NCI-H128 (cell line): ENCODE results near the gene STX16.
"Not testable (repeated sequence)": the region's sequence is repeated elsewhere in the genome, so short reads cannot be mapped to it uniquely, and the experiment has no call there.

Experiments used
- DNase-seq: peaks from one replicate; lab custom pipeline; 2025; ENCODE audit not compliant: unreplicated experiment; lab: John Stamatoyannopoulos, UW

The STX16 gene

GRCh38 chr20:58635279-58635665, 15.8 kb upstream of the STX16 start:
- no peak for DNase-seq

DNA sequence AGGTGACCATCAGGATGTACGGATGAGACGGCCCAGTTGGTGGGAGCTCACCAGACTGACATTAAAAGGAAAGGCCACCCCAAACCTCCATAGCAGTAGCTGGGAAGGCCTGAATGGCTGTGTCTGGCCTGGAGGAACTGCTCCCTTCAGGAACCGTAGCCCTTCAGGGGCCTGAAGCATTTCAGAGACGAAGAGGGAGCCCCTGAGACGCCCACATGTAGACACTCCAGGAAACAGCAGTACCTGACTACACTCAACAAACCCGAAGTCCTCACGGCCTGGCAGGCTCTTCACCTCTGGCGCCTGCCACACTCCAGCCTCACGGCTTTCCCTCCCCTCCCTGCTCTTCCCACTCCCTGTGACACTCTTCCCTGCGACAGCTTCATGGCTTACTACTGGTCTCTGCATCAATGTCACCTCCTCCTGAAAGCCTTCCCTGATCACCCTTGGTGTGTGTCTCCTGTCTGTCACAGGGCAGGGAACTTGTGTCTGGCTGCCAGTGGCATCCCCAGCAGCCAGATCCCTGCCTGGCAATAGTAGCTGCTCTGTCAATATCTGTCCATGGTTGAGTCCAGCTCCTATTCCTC, 14.6 kb upstream of the STX16 start:
- no peak for DNase-seq

- no peak for DNase-seq
Observed at GRCh38 chr20:58636983-58637421, 14.1 kb upstream of the STX16 start.

GRCh38 chr20:58637466-58638213, 13.4 kb upstream of the STX16 start:
- DNase-seq = no peak

GRCh38 chr20:58638467-58639181, 12.5 kb upstream of the STX16 start:
- DNase-seq = no peak

DNA sequence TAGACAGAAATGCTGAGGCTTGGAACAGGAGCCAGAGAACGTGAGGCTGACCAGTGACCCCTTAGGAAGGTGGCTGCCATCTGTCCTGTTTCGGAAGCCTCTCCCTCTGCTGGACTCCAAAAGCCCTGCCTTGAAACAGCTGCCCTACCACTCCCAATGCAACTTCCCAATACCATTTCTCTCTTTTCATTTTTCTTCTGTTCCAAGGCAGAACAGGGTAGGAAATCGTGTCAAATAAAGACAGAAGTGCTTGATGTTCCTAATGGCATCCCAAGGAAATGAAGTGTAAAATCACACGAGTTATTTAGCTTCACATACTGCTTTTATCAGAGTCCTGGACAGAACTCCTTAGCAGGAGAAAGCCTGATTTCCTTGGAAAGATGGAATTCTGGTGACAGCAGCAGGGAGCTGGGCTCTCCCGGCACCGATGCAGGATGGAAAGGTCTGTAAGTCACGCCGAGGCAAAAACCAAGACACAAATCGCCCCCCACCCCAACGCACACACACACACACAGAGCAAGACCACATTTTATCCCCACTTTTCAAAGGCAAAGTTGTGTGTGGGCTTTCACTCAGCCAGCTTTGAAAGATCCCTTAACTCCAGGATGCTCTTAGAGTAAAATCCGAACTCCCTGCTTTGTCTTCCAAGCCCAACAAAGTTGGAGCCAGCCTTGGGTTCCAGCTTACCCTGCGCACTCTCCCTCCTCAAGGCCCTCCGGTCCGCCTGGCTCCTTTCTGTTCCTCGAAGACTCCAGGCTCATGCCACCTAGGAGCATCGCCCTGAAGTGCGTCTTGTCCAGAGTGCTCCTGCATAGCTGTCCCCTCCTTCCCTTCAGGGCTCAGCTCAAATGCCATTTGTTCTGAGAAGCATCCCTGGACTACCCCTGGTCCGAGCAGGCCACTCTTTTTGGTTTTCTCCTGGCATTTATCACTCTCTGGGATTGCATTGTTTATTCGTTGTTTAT, 11.6 kb upstream of the STX16 start:
- DNase-seq = no peak

DNA sequence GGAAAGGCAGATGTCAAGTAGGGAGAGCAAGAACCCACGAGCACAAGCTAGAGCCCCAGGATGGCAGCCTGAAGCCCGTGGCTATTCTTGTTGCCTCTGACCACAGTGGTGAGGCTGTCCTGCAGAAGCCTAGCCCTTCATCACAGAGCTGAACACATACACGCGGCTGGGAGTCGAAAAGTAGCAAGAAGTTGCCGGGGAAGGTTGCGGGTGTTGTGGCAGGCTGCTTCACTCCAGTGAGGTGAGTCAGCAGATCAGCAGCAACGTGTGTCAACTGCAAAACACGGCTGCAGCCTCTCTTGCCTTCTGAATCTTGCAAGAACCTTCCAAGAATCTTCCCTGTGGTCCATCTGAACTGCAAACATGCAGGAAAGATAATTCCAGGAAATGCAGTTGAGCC, 10.6 kb upstream of the STX16 start:
- DNase-seq = no peak

DNA sequence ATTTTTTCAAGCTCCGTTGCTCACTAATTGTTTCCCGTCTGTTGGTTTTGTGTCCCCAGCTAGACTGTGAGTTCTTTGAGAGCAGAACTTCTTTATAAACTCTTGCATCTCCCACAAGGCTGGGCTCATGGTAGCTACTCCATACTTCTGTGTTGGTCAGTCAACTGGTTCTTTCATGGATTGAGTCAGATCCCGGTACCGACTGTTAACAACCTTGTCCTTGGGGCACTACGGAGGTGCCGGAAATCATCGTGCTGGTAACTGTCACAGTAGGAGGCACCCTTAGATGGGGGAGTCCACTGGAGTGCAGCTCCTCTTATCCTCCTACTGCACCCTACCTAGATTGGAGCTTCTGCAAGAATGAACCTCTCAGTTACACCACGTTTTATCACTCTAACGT, 8.6 kb upstream of the STX16 start:
- no peak for DNase-seq

DNA sequence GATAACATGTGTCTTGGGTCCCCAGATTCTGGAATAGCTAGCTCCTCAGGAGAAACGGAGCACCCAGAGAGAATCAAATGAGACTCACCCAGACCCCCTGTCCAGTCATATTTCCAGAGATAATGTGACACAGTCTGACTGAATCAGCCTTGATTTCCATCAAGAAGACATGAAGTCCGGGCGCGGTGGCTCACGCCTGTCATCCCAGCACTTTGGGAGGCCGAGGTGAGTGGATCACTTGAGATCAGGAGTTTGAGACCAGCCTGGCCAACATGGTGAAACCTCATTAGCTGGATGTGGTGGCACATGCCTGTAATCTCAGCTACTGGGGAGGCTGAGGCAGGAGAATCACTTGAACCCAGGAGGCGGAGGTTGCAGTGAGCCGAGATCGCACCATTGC, 8.2 kb upstream of the STX16 start:
- DNase-seq = not testable (repeated sequence)

DNA sequence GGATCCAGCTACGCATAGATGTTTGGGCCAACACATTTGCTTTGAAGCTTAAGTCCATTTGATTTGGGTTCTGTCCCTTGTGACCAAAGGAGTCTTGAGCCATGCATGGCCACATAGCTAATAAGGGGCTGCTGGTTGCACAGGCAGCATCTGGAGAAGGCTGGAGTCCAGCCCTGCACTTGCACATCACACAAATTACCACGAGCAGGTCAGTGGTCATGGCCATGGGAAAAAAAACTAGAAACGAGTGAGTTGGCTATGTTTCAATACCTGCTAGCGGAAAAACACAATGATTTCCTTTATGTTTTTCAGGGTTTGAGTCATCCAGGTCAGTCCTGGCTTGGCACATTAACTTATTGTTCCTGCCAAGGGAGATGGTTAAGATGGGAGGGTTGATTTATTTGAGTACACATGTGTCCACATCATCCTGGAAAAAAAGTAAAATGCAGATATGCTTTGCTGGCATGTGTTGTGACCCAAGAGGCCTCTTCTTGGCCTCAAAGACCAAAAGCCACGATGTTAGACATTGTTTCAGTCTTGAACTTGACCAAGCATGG, 5.6 kb upstream of the STX16 start:
- no peak for DNase-seq

DNA sequence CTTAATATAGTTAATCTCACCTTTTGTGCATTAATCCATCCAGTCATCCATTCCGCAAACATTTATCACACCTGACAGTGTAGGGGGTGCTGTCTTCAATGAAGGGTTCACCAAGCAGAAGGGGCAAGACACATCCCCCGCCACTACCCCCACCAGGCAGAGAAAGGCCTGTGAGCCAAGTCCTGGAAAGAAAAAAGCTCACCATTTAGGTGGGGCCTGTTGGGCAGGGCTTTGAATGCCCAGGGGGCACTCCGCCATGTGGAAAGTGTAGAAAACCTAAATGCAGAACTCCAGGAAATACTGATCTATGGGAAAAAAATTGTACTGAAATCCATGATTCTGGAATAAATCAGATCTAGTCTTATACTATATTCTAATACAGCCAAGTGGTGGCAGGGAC, 4.8 kb upstream of the STX16 start:
- no peak for DNase-seq

GRCh38 chr20:58646703-58647102, 4.4 kb upstream of the STX16 start:
- DNase-seq = no peak

DNA sequence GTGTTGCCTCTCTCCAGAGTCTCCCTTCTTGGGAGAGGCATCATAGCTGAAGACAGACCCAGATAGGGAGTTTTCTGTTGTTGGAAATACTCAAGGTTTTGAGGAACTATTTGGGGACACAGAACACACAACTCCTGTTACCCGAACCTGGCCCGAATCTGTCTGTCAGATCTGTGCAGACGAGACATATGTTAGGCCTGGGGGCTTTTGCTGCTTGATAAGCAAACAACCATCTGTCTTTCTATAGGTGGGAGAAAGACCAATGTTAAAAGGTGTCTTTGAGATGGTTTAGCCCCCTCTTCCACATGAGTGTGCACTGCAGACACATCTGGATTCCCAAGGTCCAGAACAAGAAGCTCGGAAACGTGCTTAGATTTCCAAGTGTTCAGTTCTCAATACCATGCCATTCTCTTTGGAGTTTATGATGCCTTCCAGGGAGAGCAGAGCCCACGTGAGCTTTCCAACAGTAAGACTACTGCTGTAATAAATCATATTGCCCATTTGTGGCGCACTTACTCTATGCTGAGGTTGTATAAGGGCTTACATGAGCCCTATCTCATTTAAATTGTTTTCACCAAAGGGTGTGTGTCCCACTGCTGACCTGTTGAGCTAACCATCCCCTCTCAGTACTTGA, 3.8 kb upstream of the STX16 start:
- DNase-seq = no peak

DNA sequence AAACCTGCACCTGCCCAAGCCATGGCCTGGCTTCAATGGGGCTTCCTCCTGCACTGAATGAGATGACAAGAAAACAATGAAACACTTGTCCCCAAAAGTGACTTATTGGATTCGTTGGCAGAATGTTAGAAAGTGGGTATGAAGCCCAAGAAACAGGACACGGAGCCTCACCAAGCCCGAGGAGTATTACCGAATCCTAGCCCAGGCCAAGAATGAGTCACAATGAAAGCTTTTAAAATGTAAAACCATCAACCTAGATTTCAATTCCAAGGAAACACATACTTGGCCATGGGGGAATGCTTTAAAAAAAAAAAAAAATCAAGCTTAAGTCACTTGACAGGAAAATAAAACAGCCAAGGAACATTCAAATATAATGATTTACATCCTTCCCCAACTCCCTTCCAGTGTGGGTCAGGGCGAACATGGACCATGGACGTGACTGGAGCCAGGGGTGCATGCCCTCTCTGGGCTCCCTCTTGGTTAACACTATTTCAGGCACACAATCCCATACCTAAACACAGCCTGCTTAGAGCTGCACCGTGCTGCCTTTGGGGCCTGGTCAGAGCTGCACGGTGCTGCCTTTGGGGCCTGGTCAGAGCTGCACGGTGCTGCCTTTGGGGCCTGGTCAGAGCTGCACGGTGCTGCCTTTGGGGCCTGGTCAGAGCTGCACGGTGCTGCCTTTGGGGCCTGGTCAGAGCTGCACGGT, 3.1 kb upstream of the STX16 start:
- no peak for DNase-seq

GRCh38 chr20:58648502-58648825, 2.6 kb upstream of the STX16 start:
- DNase-seq = not testable (repeated sequence)

DNA sequence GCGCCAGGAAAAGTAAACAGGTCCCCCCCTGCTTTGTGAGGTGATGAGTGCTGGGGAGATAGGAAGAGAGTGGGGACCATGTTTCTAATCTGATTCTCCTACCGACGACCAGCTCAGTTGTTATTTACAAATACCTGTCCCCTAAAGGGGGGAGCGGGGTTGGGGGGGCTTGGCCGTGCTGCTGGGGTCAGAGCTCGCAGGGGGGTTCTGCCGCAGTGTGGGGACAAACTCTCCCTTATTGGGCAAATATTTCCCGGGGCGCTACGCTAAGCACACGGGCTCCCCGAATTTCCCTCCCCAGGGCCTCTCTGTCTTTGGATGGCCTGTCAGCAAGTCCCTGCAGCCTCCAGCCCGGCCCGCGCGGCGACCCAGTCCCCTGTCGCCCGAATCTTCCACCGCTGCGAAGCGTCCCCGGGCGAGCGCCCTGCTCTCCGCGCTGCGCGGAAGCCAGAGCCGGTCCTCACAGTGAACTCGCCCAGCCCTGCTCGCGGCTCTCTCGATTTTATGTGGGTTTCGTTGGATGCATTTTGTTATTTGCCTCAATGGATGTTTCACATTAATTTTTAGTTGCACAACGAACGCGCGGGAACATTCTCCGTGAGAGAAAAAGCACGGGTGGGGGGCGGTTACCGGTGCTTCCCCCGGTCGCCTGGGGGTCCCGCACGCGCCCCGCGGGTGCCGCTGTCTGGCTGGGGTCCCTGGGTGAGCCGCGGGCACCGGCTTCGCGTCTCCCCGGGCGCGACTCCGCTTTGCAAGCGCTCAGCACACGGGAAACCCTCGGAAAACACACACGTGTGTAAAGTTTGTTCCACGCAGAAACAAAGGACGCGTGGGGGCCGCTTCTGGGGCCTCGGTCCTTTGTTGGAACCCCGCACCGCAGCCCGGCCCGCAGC, 1.5 kb upstream of the STX16 start:
- DNase-seq = no peak

- no peak for DNase-seq
Observed at GRCh38 chr20:58650181-58650775, 805 bp upstream of the STX16 start.

DNA sequence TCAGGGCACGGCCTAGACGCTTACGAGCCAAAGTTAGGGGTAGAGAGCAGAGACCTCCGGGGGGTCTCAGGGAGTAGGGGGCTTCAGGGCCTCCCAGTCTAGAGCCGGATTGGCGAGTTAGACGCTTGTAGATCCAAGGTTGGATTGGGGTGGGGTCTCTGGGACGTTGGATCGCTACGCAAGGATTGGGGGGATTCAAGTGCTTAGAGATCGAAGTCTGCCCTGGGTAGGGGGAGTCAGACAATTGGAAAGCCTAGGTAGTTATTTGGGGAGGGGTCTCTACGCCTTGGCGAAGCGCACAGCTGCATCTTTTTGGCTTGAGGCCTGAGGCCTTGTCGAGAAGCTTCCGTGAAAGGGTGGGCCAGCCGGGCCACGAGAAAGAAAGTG, 469 bp downstream of the STX16 start:
- DNase-seq = no peak
